HG03139 (cell line): ENCODE data around the gene KCNQ1OT1.
"Not testable (repeated sequence)": the region's sequence is repeated elsewhere in the genome, so short reads cannot be mapped to it uniquely, and the experiment has no call there.

Source experiments
- ATAC-seq: cut with Tn5 transposase; IDR thresholded peaks from one replicate; pipeline ENCODE4 v1.9.1; 2021; ENCODE audit not compliant: unreplicated experiment

KCNQ1OT1 gene

GRCh38 chr11:2655016-2655719 is 44.6 kb downstream of the KCNQ1OT1 start:
- no peak for ATAC-seq

- ATAC-seq = no peak
These were observed 45.7 kb downstream of the KCNQ1OT1 start for GRCh38 chr11:2653930-2654739.

- no peak for ATAC-seq
These were observed 46.6 kb downstream of the KCNQ1OT1 start for GRCh38 chr11:2653198-2653551.

GRCh38 chr11:2652333-2653197 is 47.2 kb downstream of the KCNQ1OT1 start:
- no peak for ATAC-seq

- ATAC-seq = no peak
These were observed 47.9 kb downstream of the KCNQ1OT1 start for GRCh38 chr11:2651826-2652271.

- no peak for ATAC-seq
These were observed 48.7 kb downstream of the KCNQ1OT1 start for GRCh38 chr11:2651054-2651617.

GRCh38 chr11:2650343-2650867 is 49.4 kb downstream of the KCNQ1OT1 start:
- ATAC-seq = no peak

- no peak for ATAC-seq
These were observed 49.9 kb downstream of the KCNQ1OT1 start for GRCh38 chr11:2649848-2650247.

- no peak for ATAC-seq
These were observed 50.4 kb downstream of the KCNQ1OT1 start for GRCh38 chr11:2649400-2649799.

GRCh38 chr11:2647953-2648352 is 51.8 kb downstream of the KCNQ1OT1 start:
- ATAC-seq = no peak

- ATAC-seq = no peak
These were observed 52.6 kb downstream of the KCNQ1OT1 start for GRCh38 chr11:2647167-2647566.

GRCh38 chr11:2645779-2646118 is 54.0 kb downstream of the KCNQ1OT1 start:
- no peak for ATAC-seq

GRCh38 chr11:2644844-2645778 is 54.7 kb downstream of the KCNQ1OT1 start:
- no peak for ATAC-seq

- ATAC-seq = no peak
These were observed 56.0 kb downstream of the KCNQ1OT1 start for GRCh38 chr11:2643746-2644145.

- ATAC-seq = no peak
These were observed 58.2 kb downstream of the KCNQ1OT1 start for GRCh38 chr11:2641623-2642022.

- not testable (repeated sequence) for ATAC-seq
These were observed 60.0 kb downstream of the KCNQ1OT1 start for GRCh38 chr11:2639763-2640162.

GRCh38 chr11:2631161-2631560 is 68.6 kb downstream of the KCNQ1OT1 start:
- no peak for ATAC-seq

GRCh38 chr11:2630679-2631078 is 69.1 kb downstream of the KCNQ1OT1 start:
- no peak for ATAC-seq

GRCh38 chr11:2625183-2625582 is 74.6 kb downstream of the KCNQ1OT1 start:
- no peak for ATAC-seq

GRCh38 chr11:2621894-2622293 is 77.9 kb downstream of the KCNQ1OT1 start:
- no peak for ATAC-seq
